ENCODE measurements around the gene TBC1D3I. TPM values are rescaled to one million over a fixed set of nuclear protein-coding genes. Genes with fewer than 3 reads are reported as not detected.
A peak's percentile ranks its signal among the peaks of the same experiment; 100 is the strongest.
"Not testable (repeated sequence)": the region's sequence is repeated elsewhere in the genome, so short reads cannot be mapped to it uniquely, and the experiment has no call there.

TBC1D3I gene
- total RNA-seq, 3 donors from 2014 or later, result 0.13 TPM; not detected in 2

DNA sequence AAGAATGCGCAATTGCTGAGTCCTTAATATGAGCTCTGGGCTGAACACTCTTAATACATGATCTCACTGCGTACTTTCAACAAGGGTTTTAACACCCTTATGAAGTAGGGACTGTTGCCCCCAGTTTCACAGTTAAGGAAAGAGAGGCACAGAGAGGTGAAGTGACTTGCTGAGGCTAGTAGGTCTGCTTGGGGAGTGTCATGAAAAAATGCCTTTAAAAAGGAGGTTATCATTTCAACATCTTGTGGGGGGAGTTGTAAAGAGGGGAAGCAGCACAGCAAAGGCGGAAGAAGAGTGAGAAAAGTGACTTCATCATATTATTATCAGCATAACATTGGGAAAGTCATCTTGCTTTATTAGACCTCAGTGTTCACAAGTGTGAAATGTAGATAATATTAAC is 51.4 kb downstream of the TBC1D3I start:
- ATAC-seq (no peak), DNase-seq (no peak)
- H3K4me3 Mint-ChIP-seq, result peak overlapping the region; percentile 75
- no peaks in the 10 kb centered on the region for H3K9me3 Mint-ChIP-seq
- H3K36me3 Mint-ChIP-seq (ENCODE audit: insufficient read depth), result no peaks in the 10 kb centered on the region
- H3K4me1 Mint-ChIP-seq (ENCODE audit: low read depth), result peaks cover 21% of the 10 kb centered on the region
- H3K27me3 Mint-ChIP-seq (ENCODE audit: low read depth), result peaks cover 19% of the 10 kb centered on the region

DNA sequence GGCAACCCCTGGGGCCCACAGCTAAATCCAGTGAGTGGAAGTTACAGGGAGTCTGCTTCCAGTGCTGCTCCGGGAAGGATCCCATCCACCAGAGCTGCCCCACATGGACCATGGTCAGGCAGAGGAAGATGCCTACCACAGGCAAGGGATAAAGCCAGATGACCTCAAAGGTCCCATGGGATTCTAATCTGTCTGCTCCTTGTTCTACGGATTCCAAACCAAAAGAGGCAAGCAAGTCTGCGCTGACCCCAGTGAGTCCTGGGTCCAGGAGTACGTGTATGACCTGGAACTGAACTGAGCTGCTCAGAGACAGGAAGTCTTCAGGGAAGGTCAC is 52.1 kb downstream of the TBC1D3I start:
- H3K36me3 Mint-ChIP-seq (ENCODE audit: insufficient read depth), result no peaks in the 10 kb centered on the region
- H3K27me3 Mint-ChIP-seq (ENCODE audit: low read depth), result peaks cover 17% of the 10 kb centered on the region
- H3K4me3 Mint-ChIP-seq, result peak overlapping the region; percentile 75
- H3K4me1 Mint-ChIP-seq (ENCODE audit: low read depth), result peaks cover 21% of the 10 kb centered on the region
- ATAC-seq, result no peak
- DNase-seq, result no peak
- H3K9me3 Mint-ChIP-seq, result no peaks in the 10 kb centered on the region

DNA sequence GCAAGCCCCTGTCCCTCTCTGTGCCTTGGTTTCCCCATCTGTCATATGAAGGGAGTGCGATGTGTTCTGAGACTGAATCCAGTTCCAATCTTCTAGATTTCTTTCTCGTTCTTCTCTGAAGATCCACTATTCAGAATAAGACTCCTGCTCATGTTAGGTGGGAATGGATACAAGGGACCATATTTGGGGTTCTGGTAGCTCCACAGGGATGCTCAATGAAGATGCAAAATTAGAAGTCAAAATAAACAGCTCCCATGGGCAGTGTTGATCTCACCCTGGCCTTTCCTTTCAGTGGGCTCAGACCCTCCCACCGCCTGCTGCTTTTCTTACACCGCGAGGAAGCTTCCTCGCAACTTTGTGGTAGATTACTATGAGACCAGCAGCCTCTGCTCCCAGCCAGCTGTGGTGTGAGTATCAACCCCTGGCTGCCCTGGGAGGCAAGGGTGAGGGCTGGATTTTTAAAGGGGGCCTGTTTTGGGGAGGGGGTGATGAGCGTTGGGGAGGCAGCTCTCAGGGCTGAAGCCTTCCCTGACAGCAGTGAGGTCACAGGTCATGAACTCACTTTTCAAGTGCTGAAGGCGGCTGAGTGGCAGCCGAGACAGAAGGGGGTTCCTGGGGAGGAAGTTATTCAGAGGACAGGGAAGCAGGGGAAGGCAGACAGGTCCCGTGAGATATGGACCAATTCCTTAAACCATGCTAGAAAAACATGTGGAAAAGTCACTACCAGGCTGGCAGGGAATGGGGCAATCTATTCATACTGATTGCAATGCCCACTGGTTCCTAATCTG is 52.7 kb downstream of the TBC1D3I start:
- not testable (repeated sequence) for DNase-seq; H3K36me3 Mint-ChIP-seq (ENCODE audit: insufficient read depth); H3K9me3 Mint-ChIP-seq; ATAC-seq
- H3K4me3 Mint-ChIP-seq, result peak overlapping the region; percentile 75
- H3K4me1 Mint-ChIP-seq (ENCODE audit: low read depth), result peaks cover 23% of the 10 kb centered on the region
- peaks cover 19% of the 10 kb centered on the region for H3K27me3 Mint-ChIP-seq (ENCODE audit: low read depth)

DNA sequence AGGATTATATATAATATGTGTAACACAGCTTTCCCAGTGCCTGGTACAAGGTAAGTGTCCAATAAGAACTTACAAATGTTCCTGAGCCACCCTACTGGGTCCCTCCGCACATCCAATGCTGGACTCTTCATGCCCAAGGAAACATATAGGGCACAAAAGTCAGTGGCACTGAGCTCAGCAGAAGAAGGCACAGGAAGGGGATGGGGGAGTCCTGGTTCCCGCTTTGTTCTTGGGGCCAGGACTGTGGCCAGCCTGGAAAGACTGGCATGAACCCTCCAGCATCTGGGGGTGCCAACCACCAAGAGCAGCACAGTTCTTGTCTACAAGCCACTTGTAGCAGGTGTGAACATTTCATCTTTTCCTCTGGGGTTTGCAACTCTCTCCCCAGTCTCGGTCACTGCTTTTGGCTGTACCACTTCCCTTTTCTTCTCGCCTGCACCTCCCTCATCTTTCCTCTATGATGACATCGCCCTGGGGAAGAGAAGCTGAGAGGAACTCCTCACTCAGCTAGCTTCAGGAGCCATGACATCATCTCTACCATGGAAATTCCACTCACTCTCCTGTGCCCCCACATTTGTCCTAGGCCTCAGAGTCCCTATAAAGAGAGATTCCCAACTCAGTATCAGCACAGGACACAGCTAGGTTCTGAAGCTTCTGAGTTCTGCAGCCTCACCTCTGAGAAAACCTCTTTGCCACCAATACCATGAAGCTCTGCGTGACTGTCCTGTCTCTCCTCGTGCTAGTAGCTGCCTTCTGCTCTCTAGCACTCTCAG is 53.7 kb downstream of the TBC1D3I start, which contains the start of gene CCL4L2:
CCL4L2 (plus strand) TSS at position 625 of the 773 bp plus-strand sequence.
- not testable (repeated sequence) for DNase-seq; H3K36me3 Mint-ChIP-seq (ENCODE audit: insufficient read depth); H3K9me3 Mint-ChIP-seq
- Mint-ChIP-seq H3K4me3 (peak within 1 kb of the TSS; percentile 75), H3K27me3 (ENCODE audit: low read depth) (peaks cover 23% of the 10 kb centered on the region), H3K4me1 (ENCODE audit: low read depth) (peaks cover 30% of the 10 kb centered on the region)
- ATAC-seq, result peak; percentile 36 to 59

DNA sequence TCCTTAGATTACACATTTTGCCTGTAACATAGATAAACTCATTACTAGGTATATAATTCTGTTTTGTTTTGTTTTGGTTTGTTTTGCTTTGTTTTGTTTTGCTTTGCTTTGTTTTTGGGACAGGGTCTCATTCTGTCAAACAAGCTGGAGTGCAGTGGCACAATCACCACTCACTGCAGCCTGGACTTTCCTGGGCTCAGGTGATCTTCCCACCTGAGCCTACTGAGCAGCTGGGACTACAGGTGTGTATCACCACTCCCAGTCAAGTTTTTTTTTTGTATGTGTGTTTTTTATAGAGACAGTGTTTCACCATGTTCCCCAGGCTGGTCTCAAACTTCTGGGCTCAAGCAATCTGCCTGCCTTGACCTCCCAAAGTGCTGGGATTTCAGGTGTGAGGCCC is 54.8 kb downstream of the TBC1D3I start:
- Mint-ChIP-seq H3K36me3 (ENCODE audit: insufficient read depth) (no peaks in the 10 kb centered on the region), H3K27me3 (ENCODE audit: low read depth) (peaks cover 19% of the 10 kb centered on the region), H3K4me3 (no peak overlapping the region), H3K9me3 (no peaks in the 10 kb centered on the region), H3K4me1 (ENCODE audit: low read depth) (peaks cover 22% of the 10 kb centered on the region)
- no peak for ATAC-seq
- no peak for DNase-seq

DNA sequence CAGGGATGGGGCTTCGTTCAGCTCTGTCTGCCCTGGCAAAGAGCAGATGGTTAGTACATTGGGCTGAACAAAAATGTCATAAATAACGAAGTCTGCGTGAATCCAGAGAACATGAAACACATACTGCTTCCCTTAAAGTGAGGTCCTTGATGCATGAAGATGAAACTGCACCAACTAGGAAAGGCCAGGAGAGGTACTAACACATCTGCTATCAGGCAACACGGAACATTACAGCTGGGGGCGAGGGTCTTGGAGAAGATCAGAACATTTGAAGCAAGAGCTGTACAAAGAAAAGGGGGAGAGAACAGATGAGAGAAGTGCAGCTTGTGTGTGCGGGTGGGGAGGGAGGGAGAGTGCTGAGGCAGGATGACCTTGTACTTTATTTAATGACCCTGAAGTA is 57.0 kb downstream of the TBC1D3I start:
- H3K9me3 Mint-ChIP-seq; H3K36me3 Mint-ChIP-seq (ENCODE audit: insufficient read depth); ATAC-seq; H3K4me3 Mint-ChIP-seq; DNase-seq: not testable (repeated sequence)
- H3K4me1 Mint-ChIP-seq (ENCODE audit: low read depth), result peaks cover 25% of the 10 kb centered on the region
- H3K27me3 Mint-ChIP-seq (ENCODE audit: low read depth), result peaks cover 23% of the 10 kb centered on the region

- ATAC-seq, result peak in 1 of 2 donors; percentile 65
- not testable (repeated sequence) for H3K36me3 Mint-ChIP-seq (ENCODE audit: insufficient read depth); H3K4me3 Mint-ChIP-seq; DNase-seq; H3K9me3 Mint-ChIP-seq
- H3K4me1 Mint-ChIP-seq (ENCODE audit: low read depth), result peaks cover 28% of the 10 kb centered on the region
- H3K27me3 Mint-ChIP-seq (ENCODE audit: low read depth), result peaks cover 19% of the 10 kb centered on the region
Measured at GRCh38 chr17:36206486-36206821, 57.9 kb downstream of the TBC1D3I start.

DNA sequence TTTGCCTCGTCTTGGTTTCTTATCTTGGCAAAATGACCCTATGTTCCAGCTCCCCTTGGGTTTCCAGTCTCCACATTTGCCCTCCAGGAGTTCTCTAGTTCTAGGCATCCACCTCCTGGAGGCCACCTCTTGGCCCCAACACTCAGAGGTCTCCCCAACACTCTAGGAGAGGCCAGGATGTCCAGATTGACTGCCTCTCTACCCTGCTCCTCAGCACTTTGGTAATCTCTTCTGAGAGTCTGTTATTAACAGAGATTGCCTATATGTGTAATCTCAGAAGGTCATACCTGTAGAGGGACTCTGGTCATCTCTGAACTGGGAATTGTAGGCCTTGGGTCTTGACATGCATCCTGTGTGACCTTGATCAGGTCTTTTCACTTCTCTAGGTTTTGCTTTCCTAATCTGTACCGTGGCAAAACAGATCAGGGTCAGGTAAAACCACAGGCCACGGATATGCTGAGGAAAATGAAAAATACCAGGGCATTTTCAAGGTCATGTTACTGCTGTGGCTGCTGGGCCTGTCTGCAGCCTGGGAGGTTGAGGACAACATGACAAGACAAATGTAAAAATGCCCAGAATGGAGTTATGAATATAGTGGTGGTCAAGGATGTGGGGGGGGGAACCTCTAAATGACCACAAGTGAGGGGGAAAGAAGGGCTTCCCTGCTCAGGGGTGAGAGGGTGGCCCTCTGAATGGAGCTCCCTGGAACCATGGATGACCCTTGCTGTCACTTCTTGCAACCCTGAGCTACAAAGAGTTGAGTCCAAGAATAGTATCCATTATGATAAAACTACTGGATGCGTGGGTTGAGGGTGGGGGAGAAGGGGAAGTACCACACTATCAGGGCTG is 58.5 kb downstream of the TBC1D3I start:
- Mint-ChIP-seq H3K4me1 (ENCODE audit: low read depth) (peaks cover 26% of the 10 kb centered on the region), H3K36me3 (ENCODE audit: insufficient read depth) (no peaks in the 10 kb centered on the region), H3K9me3 (no peaks in the 10 kb centered on the region), H3K27me3 (ENCODE audit: low read depth) (peaks cover 17% of the 10 kb centered on the region), H3K4me3 (no peak overlapping the region)
- ATAC-seq (no peak), DNase-seq (no peak)

DNA sequence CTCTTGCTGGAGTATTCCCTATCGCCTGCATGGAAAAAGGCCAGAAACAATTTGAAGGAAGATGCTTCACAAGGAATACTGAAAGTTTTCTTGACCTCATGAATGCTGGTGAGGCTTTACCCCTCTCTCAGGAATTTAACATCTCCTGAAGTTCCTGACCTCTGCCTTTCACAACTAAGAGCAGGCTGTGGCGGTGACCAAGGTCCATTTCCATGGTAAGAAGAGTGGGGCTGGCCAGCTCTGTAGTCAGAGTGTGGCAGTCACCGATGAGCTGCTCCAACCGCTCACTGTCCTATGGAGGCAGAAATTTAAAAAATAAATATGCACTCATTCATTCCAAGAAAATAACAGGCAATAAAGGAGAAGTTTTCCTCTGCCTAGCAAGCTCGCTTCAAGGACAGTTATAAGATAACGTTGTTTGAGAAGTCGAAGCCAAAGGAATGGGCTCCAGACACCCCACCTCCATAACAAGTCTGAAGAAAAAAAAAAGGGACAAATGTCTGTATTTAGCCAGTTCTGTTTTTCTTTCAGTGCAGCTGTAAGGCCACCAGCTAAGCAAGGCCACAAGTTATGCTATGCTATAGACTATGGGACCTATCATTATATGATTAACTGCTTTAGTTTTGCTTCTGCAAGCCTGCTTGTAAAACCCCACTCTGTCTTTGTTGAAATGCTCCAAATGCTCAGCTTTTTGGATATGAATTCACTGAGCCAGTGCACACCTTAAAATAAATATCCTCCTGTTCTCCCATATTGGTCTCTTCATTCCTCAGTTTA is 59.5 kb downstream of the TBC1D3I start:
- Mint-ChIP-seq H3K4me3 (no peak overlapping the region), H3K36me3 (ENCODE audit: insufficient read depth) (no peaks in the 10 kb centered on the region), H3K27me3 (ENCODE audit: low read depth) (peaks cover 16% of the 10 kb centered on the region), H3K9me3 (no peaks in the 10 kb centered on the region), H3K4me1 (ENCODE audit: low read depth) (peaks cover 18% of the 10 kb centered on the region)
- ATAC-seq, result no peak
- no peak for DNase-seq

Other genes starting within 250 kb of the TBC1D3I start
- not detected for gene CCL23, start 246.6 kb downstream of the TBC1D3I start, total RNA-seq
- not detected for gene CCL18, start 200.3 kb downstream of the TBC1D3I start, total RNA-seq
- gene CCL3, start 174.4 kb downstream of the TBC1D3I start, total RNA-seq, result 1,000 to 10,000 TPM in 2 of 3 donors, 100 to 1,000 TPM in 1; 341 to 1,810 (median 1,594) TPM
- gene CCL4, start 160.7 kb downstream of the TBC1D3I start, total RNA-seq, result 1,000 to 10,000 TPM in 2 of 3 donors, 100 to 1,000 TPM in 1; 361 to 2,286 (median 1,809) TPM
- 1 to 10 TPM; 2.4 to 5.4 (median 4.0) TPM for gene TBC1D3B, start 87.9 kb downstream of the TBC1D3I start, total RNA-seq
- gene CCL3L1, start 67.8 kb downstream of the TBC1D3I start, total RNA-seq, result 100 to 1,000 TPM in 2 of 3 donors, 10 to 100 TPM in 1; 27.6 to 159 (median 112) TPM
- 100 to 1,000 TPM in 2 of 3 donors, 10 to 100 TPM in 1; 83.5 to 517 (median 380) TPM for gene CCL4L2, start 53.5 kb downstream of the TBC1D3I start, total RNA-seq
- gene TBC1D3G, start 59.3 kb upstream of the TBC1D3I start, total RNA-seq, result not detected
- gene TBC1D3H, start 123.9 kb upstream of the TBC1D3I start, total RNA-seq, result not detected
- gene ZNHIT3, start 222.1 kb upstream of the TBC1D3I start, total RNA-seq, result 10 to 100 TPM; 46.7 to 59.0 (median 50.8) TPM